Transverse colon (tissue), 4 donors: Measurements from ENCODE around the gene AMBP. TPM values are rescaled to one million over a fixed set of nuclear protein-coding genes. Genes with fewer than 3 reads are reported as not detected.

Experiments
- DNase-seq: peaks from one replicate; pipeline ENCODE4 v3.0.0-alpha.2; 2019
- H3K27ac ChIP-seq, 4 donors: fragments of 200-600 bp; sonication (generic); 2 replicates each; pipeline ENCODE4 v1.5.1; 2016 to 2018; ENCODE audit warnings: inconsistent platforms in 4 of 4
- H3K27me3 ChIP-seq: fragments of 200-600 bp; sonication (generic); 2 replicates; pipeline ENCODE4 v1.5.1; 2017; ENCODE audit warnings: inconsistent platforms
- H3K36me3 ChIP-seq, 4 donors: fragments of 200-600 bp; sonication (generic); 2 replicates each; pipeline ENCODE4 v1.5.1; 2017 to 2019; ENCODE audit warnings: inconsistent platforms in 4 of 4
- H3K4me1 ChIP-seq, 4 donors: fragments of 200-600 bp; sonication (generic); 2 replicates each; pipeline ENCODE4 v1.5.1; 2017 to 2020; ENCODE audit warnings: inconsistent platforms in 4 of 4
- H3K4me3 ChIP-seq, 4 donors: fragments of 200-600 bp; sonication (generic); 1 replicate in 1 of 4; 2 replicates in 3 of 4; pipeline versions ENCODE4 v1.5.1 to v1.6.1; 2017 to 2019; ENCODE audit warnings: inconsistent platforms in 4 of 4
- H3K9me3 ChIP-seq, 2 donors: fragments of 200-600 bp; sonication (generic); 2 replicates each; pipeline ENCODE4 v1.5.1; 2017 to 2019; ENCODE audit warnings: inconsistent platforms in 2 of 2
- EP300 ChIP-seq: sonication (generic); formaldehyde crosslinking; IDR thresholded peaks from one replicate; pipeline ENCODE4 v1.6.1; 2017; ENCODE audit warnings: antibody characterized with exemption, low read depth
- POLR2A ChIP-seq: fragments of 450-650 bp; IDR thresholded peaks from one replicate; pipeline ENCODE4 v1.6.1; 2016; ENCODE audit warnings: antibody characterized with exemption, mild to moderate bottlenecking, moderate library complexity
- POLR2AphosphoS5 ChIP-seq, 3 donors: sonication (generic); formaldehyde crosslinking; IDR thresholded peaks; one replicate each; pipeline ENCODE4 v1.6.1; 2016; ENCODE audit warnings: antibody characterized with exemption in 3 of 3
- WGBS, 2 donors: methylation state at CpG; one replicate each; pipeline ENCODE4 v1.1.5; 2018; ENCODE audit warnings: low coverage in 1 of 2; 5-methylcytosine and 5-hydroxymethylcytosine counted together
- in situ Hi-C, 4 donors: fragments of 200-750 bp; cut with MboI; loops; one replicate each; pipeline versions ENCODE4 v1.15.0 to v1.15.1; 2017; ENCODE audit warnings: low sequenced_read_pairs in 3 of 4, low pct_ligation_motif_present in 1 of 4, low pct_unique_long_range_greater_than_20kb in 1 of 4
- intact Hi-C: fragments of 100-400 bp; cut with DNase I; formaldehyde crosslinking; loops from one replicate; pipeline ENCODE4 v1.15.1; 2023; ENCODE audit warnings: low total_unique reads
- total RNA-seq, 4 donors: library from RNA; depleted of rRNA; stranded (reverse); fragments of >200 nt; gene quantifications; one replicate each; pipeline ENCODE4 v1.1.0, GENCODE V29; 2016
- TF ChIP-seq, protein P1 (sequence below), 5 experiments: fragments of 200-600 bp in 3 of 5; fragments of 450-650 bp in 2 of 5; sonication (generic) in 3 of 5; IDR thresholded peaks; 1 replicate in 2 of 5; 2 replicates in 3 of 5; pipeline ENCODE4 v1.5.1; 2016 to 2017; ENCODE audit warnings: antibody characterized with exemption in 5 of 5, inconsistent platforms in 3 of 5, mild to moderate bottlenecking in 2 of 5, moderate library complexity in 1 of 5

Gene AMBP
- total RNA-seq, 4 donors from 2014 or later: 0.96 TPM; not detected in 3

DNA sequence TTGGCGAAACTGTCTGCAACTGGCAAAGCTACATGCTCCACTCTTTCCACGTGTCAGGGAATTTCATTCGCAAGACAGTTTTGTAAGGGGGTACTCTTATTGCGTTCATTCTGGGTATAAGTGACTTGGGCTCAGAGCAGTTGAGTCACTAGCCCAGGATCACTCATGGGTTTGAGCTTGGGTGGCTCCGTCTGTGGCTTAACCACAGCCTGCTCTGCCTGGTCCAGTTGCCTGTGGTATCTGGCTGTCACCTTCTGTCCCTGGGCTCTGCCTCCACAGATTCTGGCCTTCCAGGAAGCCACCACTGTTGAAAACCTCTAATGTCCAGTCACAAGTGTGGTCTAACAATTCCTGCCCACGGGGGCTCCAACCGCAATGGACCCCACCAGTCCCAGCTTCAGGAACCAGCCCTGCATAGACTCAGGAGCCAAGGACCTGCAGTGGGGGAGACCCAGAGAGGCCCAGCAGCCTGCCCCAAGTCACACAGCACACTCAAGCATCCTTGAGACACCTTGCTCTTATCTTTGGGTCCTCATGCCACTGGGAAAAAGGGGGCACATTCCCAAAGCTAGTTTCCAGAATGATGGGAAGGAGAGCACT is 10.6 kb upstream of the AMBP start:
- no peaks in the 10 kb centered on the region for H3K9me3 ChIP-seq
- H3K4me1 ChIP-seq: no peaks in the 10 kb centered on the region
- TF ChIP-seq EP300: no peak
- TF ChIP-seq, protein P1, sequence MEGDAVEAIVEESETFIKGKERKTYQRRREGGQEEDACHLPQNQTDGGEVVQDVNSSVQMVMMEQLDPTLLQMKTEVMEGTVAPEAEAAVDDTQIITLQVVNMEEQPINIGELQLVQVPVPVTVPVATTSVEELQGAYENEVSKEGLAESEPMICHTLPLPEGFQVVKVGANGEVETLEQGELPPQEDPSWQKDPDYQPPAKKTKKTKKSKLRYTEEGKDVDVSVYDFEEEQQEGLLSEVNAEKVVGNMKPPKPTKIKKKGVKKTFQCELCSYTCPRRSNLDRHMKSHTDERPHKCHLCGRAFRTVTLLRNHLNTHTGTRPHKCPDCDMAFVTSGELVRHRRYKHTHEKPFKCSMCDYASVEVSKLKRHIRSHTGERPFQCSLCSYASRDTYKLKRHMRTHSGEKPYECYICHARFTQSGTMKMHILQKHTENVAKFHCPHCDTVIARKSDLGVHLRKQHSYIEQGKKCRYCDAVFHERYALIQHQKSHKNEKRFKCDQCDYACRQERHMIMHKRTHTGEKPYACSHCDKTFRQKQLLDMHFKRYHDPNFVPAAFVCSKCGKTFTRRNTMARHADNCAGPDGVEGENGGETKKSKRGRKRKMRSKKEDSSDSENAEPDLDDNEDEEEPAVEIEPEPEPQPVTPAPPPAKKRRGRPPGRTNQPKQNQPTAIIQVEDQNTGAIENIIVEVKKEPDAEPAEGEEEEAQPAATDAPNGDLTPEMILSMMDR (IDR thresholded peaks at IDR 0.05): no peak
- TF ChIP-seq POLR2AphosphoS5 (IDR thresholded peaks at IDR 0.05): no peak
- TF ChIP-seq POLR2A: no peak
- H3K27me3 ChIP-seq: no peaks in the 10 kb centered on the region
- H3K36me3 ChIP-seq: no peaks in the 10 kb centered on the region
- in situ Hi-C loops: loop anchor here in 3 of 4 donors (10.0 to 25.0 kb wide), 3 partner anchors 196 to 206 kb away; no protein-coding TSS in a partner anchor
- no peak overlapping the region for H3K27ac ChIP-seq
- WGBS, 2 donors: 78 to 85% methylated on average over 3 to 7 of the region's 7 CpGs
- intact Hi-C loops: no loop called here
- H3K4me3 ChIP-seq: no peak overlapping the region
- no peak for DNase-seq

DNA sequence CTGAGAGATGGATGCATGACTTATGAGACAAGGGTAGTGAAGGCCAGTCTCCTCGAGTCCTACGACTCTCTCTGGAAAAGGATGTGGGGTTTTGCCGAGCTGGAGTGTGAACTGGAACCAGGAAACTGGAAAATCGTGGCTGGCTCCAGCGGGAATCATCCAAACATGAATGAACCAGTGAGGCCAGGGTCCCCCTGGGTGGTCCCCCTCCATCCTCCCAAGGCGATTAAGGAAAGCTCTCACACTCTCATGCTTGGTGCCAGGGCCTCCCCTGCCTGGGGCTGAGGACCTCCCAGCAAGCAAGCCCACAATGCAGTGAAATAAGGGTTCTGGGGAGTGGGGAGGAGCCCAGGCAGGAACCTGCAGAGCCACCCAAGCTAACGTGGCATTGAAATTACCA is 9.6 kb upstream of the AMBP start:
- in situ Hi-C loops (loop anchor here in 3 of 4 donors (10.0 to 25.0 kb wide), 3 partner anchors 197 to 207 kb away; no protein-coding TSS in a partner anchor), intact Hi-C loops (no loop called here)
- no peak for DNase-seq
- H3K27ac ChIP-seq: no peak overlapping the region
- H3K4me3 ChIP-seq: no peak overlapping the region
- H3K36me3 ChIP-seq: no peaks in the 10 kb centered on the region
- H3K27me3 ChIP-seq: no peaks in the 10 kb centered on the region
- peaks cover under 1 to 4% (median 3%) of the 10 kb centered on the region in 4 donors for H3K4me1 ChIP-seq
- no peaks in the 10 kb centered on the region for H3K9me3 ChIP-seq
- TF ChIP-seq POLR2A: no peak
- TF ChIP-seq, protein P1 (IDR thresholded peaks at IDR 0.05): no peak
- no peak for TF ChIP-seq EP300
- no peak for TF ChIP-seq POLR2AphosphoS5 (IDR thresholded peaks at IDR 0.05)
- WGBS, 2 donors: 45 to 66% methylated on average over 2 to 7 of the region's 7 CpGs

- DNase-seq: no peak
- intact Hi-C loops (no loop called here), in situ Hi-C loops (loop anchor here in 3 of 4 donors (10.0 to 25.0 kb wide), 3 partner anchors 198 to 208 kb away; no protein-coding TSS in a partner anchor)
- Histone ChIP-seq H3K27ac (no peak overlapping the region), H3K4me1 (peaks cover 5 to 13% (median 10%) of the 10 kb centered on the region in 4 donors), H3K9me3 (no peaks in the 10 kb centered on the region), H3K27me3 (no peaks in the 10 kb centered on the region), H3K36me3 (no peaks in the 10 kb centered on the region), H3K4me3 (no peak overlapping the region)
- TF ChIP-seq EP300 (no peak), POLR2AphosphoS5 (IDR thresholded peaks at IDR 0.05) (no peak), POLR2A (no peak)
- TF ChIP-seq, protein P1 (IDR thresholded peaks at IDR 0.05): no peak
- 82% methylated on average over 4 of the region's 4 CpGs; no CpG with 5 or more reads in 1 of the 2 donors for WGBS, 2 donors
These were observed 8.5 kb upstream of the AMBP start for GRCh38 chr9:114086607-114087006.

- no peak for TF ChIP-seq EP300
- TF ChIP-seq, protein P1 (IDR thresholded peaks at IDR 0.05): no peak
- TF ChIP-seq POLR2A: no peak
- TF ChIP-seq POLR2AphosphoS5 (IDR thresholded peaks at IDR 0.05): no peak
- no peak for DNase-seq
- in situ Hi-C loops: loop anchor here in 3 of 4 donors (10.0 to 25.0 kb wide), 3 partner anchors 199 to 209 kb away; no protein-coding TSS in a partner anchor
These were observed 7.9 kb upstream of the AMBP start for GRCh38 chr9:114086009-114086408.

More at GRCh38 chr9:114086009-114086408, 7.9 kb upstream of the AMBP start:
- H3K36me3 ChIP-seq: no peaks in the 10 kb centered on the region
- H3K27me3 ChIP-seq: no peaks in the 10 kb centered on the region
- intact Hi-C loops: no loop called here
- no peak overlapping the region for H3K4me3 ChIP-seq
- no peaks in the 10 kb centered on the region for H3K9me3 ChIP-seq
- peaks cover 5 to 19% (median 16%) of the 10 kb centered on the region in 4 donors for H3K4me1 ChIP-seq
- H3K27ac ChIP-seq: no peak overlapping the region
- WGBS, 2 donors: 88 to 90% methylated on average over 2 to 6 of the region's 6 CpGs
